Heart right ventricle (tissue), 16 donors: ENCODE results near the gene DCLK1. TPM values are rescaled to one million over a fixed set of nuclear protein-coding genes. Genes with fewer than 3 reads are reported as not detected.

Experiments used
- ATAC-seq, 8 donors: fragments of 200-7000 bp; cut with Tn5 transposase; one replicate each; pipeline ENCODE4 v1.9.1; 2020; ENCODE audit warnings: mild to moderate bottlenecking in 8 of 8, moderate library complexity in 8 of 8, moderate number of reproducible peaks in 1 of 8
- DNase-seq, 2 donors: peaks; one replicate each; pipeline ENCODE4 v3.0.0-alpha.2; 2020
- H3K27ac ChIP-seq, 10 donors: fragments of 200-600 bp; sonication (generic) in 2 of 10; one replicate each; pipeline versions ENCODE4 v1.5.0 to v1.8.0; 2020 to 2022; ENCODE audit warnings: mild to moderate bottlenecking in 3 of 10
- H3K27me3 ChIP-seq, 7 donors: fragments of 200-600 bp; one replicate each; pipeline ENCODE4 v1.8.0; 2021 to 2022; ENCODE audit warnings: mild to moderate bottlenecking in 2 of 7
- H3K36me3 ChIP-seq, 9 donors: fragments of 200-600 bp; sonication (generic) in 1 of 9; one replicate each; pipeline versions ENCODE4 v1.5.0 to v1.8.0; 2020 to 2022; ENCODE audit warnings: mild to moderate bottlenecking in 2 of 9
- H3K4me1 ChIP-seq, 9 donors: fragments of 200-600 bp; sonication (generic) in 1 of 9; one replicate each; pipeline versions ENCODE4 v1.5.0 to v1.8.0; 2020 to 2022; ENCODE audit warnings: mild to moderate bottlenecking in 4 of 9
- H3K4me3 ChIP-seq, 10 donors: fragments of 200-600 bp; sonication (generic) in 2 of 10; one replicate each; pipeline versions ENCODE4 v1.5.0 to v1.8.0; 2020 to 2022; ENCODE audit warnings: mild to moderate bottlenecking in 7 of 10, moderate library complexity in 2 of 10
- H3K9me3 ChIP-seq, 11 donors: fragments of 200-600 bp in 10 of 11; sonication (generic) in 2 of 11; one replicate each; pipeline versions ENCODE4 v1.5.0 to v1.8.0; 2013 to 2022; ENCODE audit warnings: mild to moderate bottlenecking in 2 of 11, control low read depth in 1 of 11, moderate library complexity in 1 of 11
- WGBS, 2 donors: extraction: QIAGEN DNeasy Blood & Tissue Kit; methylation state at CpG; one replicate each; pipeline ENCODE4 v1.1.7; 2013; ENCODE audit warnings: inconsistent platforms in 1 of 2; 5-methylcytosine and 5-hydroxymethylcytosine counted together
- intact Hi-C, 10 donors: fragments of 100-400 bp; cut with DNase I; formaldehyde crosslinking; loops; one replicate each; pipeline versions ENCODE4 v1.11.1 to v1.14.2; 2022
- polyA plus RNA-seq, 2 donors: library from polyadenylated mRNA; stranded (reverse); fragments of 200-250 nt; gene quantifications; one replicate each; pipeline ENCODE4 v1.2.3, GENCODE V29; 2013
- total RNA-seq, 10 donors: library from RNA; stranded (reverse); fragmentation: NEBNext Ultra II Directional in 3 of 10; extraction: Animal tissue kit (Norgen Biotek cat#: 25700) in 3 of 10; gene quantifications; one replicate each; pipeline versions ENCODE4 v1.2.1 to v1.2.4, GENCODE V29; 2021 to 2023
- TF ChIP-seq, protein P1 (sequence below), 9 donors: fragments of 200-600 bp; sonication (generic) in 2 of 9; IDR thresholded peaks; one replicate each; pipeline versions ENCODE4 v1.5.0 to v1.8.0; 2021 to 2022; ENCODE audit warnings: antibody characterized with exemption in 9 of 9, mild to moderate bottlenecking in 5 of 9, moderate library complexity in 1 of 9
- donor health status: Arrhythmogenic right ventricular cardiomyopathy.
- donor health status: ischemic (EF 13 %, LVEDD 7.1; RV severe dilation, severe dysfunction).
- donor health status: healthy with polysubstance abuse.
- donor health status: DM: no; HTN: yes; CAD: no.
- donor health status: DM: no; HTN: no; CAD: no.
- donor health status: ischemic (EF 25% LVEDD 6.9; RV normal size, moderate dysfunction).
- donor health status: ischemic (EF 25% LVEDD 5.7; RV mildly dilated, moderate dysfunction).
- donor health status: healthy.
- donor health status: DM: yes; HTN: yes; CAD: no.
- donor health status: Ischemic cardiomyopathy.
- donor health status: ischemic (EF 35%, LVEDD 5.7; RV mildly dilated, moderate dysfunction).
- donor health status: nonischemic (EF 11% LVEDD 7.7; RV severe dilation, severe dysfunction).
- donor health status: DM: yes; HTN: yes; CAD: no.
- donor health status: PGD.
- donor health status: ischemic (EF 29% LVEDD 5.4; RV normal size, mild dysfunction).
- donor health status: nonischemic (EF 23%, LVEDD 6.1; RV moderate dilation, normal function).

DCLK1 gene
- total and polyA plus RNA-seq, 12 donors = 3.4 to 16.9 (median 9.1) TPM

DNA sequence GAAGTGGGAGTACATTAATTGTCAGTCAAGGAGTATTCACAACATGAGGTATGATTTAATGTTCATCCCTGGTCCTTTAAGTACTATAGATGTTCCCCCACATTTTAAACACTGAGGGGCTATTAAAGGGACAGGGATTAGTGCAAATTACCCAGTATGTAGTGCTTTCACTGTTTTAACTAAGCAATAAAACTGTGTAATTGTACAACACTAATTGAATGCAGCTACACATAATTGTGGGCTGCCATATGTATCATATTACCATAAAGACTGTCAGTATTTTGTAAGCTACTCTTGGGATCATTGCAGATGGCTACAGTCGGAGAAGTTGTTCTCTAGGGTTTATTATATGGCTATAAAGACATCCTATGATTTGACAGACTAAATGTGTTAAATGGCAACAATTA, 316.6 kb downstream of the DCLK1 start:
- Histone ChIP-seq H3K4me1 (peaks cover 0 to 3% (median 0%) of the 10 kb centered on the region in 9 donors), H3K27me3 (no peaks in the 10 kb centered on the region), H3K9me3 (no peaks in the 10 kb centered on the region), H3K36me3 (peaks cover 0 to 7% (median 0%) of the 10 kb centered on the region in 9 donors), H3K27ac (no peak overlapping the region), H3K4me3 (no peak overlapping the region)
- no peak for DNase-seq
- ATAC-seq = no peak
- intact Hi-C loops = loop anchor here in 8 of 10 donors (5.0 to 10.0 kb wide), 4 partner anchors 130 to 600 kb away; no protein-coding TSS in a partner anchor
- 78 to 83% methylated on average over 1 of the region's 1 CpG for WGBS, 2 donors
- TF ChIP-seq, protein P1, sequence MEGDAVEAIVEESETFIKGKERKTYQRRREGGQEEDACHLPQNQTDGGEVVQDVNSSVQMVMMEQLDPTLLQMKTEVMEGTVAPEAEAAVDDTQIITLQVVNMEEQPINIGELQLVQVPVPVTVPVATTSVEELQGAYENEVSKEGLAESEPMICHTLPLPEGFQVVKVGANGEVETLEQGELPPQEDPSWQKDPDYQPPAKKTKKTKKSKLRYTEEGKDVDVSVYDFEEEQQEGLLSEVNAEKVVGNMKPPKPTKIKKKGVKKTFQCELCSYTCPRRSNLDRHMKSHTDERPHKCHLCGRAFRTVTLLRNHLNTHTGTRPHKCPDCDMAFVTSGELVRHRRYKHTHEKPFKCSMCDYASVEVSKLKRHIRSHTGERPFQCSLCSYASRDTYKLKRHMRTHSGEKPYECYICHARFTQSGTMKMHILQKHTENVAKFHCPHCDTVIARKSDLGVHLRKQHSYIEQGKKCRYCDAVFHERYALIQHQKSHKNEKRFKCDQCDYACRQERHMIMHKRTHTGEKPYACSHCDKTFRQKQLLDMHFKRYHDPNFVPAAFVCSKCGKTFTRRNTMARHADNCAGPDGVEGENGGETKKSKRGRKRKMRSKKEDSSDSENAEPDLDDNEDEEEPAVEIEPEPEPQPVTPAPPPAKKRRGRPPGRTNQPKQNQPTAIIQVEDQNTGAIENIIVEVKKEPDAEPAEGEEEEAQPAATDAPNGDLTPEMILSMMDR (IDR thresholded peaks at IDR 0.05) = no peak

DNA sequence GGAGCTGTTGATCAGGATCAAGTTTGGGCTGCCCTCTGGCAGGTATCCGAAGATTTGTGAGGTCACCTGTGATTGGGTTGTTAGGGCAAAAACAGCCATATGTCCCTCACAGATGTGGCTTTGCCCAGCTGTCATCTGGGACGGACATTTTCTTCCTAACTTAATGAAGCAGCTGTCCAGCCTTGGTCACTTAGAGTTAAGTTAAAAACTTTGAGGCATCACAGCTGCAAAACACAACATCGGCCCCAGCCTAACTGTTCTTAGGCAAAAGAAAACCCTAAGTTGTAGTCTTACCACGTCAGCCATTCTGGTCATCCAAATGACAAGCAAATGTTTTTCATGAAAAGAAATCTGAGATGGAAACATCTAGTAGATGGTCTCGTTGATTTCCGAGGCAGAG, 318.4 kb downstream of the DCLK1 start:
- TF ChIP-seq, protein P1 (IDR thresholded peaks at IDR 0.05) = no peak
- H3K9me3 ChIP-seq = no peaks in the 10 kb centered on the region
- intact Hi-C loops = loop anchor here in 4 of 10 donors (10.0 kb wide), 3 partner anchors 132 to 598 kb away; no protein-coding TSS in a partner anchor
- ATAC-seq (peak in 2 of 8 donors; percentile 47 to 56), DNase-seq (no peak)
- H3K27ac ChIP-seq = no peak overlapping the region
- no peaks in the 10 kb centered on the region for H3K4me1 ChIP-seq
- H3K4me3 ChIP-seq = no peak overlapping the region
- H3K27me3 ChIP-seq = no peaks in the 10 kb centered on the region
- H3K36me3 ChIP-seq = peaks cover 0 to 7% (median 0%) of the 10 kb centered on the region in 9 donors
- WGBS, 2 donors = 67 to 70% methylated on average over 6 of the region's 6 CpGs

DNA sequence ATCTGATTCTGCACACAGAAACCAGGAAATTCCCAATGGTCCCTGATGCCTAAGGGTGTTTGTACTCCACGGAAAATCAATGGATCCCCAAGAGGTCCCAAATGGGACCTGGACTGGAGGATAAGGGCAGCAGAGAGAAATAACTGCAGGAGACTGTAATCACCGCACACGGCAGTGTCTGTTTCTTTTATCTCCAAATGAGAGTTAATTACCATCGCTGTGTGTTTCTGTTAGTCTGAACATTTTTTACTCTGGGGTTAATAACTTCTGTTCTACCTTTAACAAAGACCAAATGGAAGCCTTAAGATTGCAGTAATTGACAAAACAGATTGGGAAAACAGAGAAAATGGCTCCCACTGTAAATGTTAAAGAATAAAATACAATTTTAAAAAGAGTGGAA, 320.9 kb downstream of the DCLK1 start:
- H3K27me3 ChIP-seq = no peaks in the 10 kb centered on the region
- TF ChIP-seq, protein P1 (IDR thresholded peaks at IDR 0.05) = no peak
- DNase-seq (no peak), ATAC-seq (no peak)
- WGBS, 2 donors = 83 to 90% methylated on average over 4 of the region's 4 CpGs
- intact Hi-C loops = loop anchor here in 4 of 10 donors (10.0 kb wide), 3 partner anchors 134 to 596 kb away; no protein-coding TSS in a partner anchor
- peaks cover 0 to 7% (median 0%) of the 10 kb centered on the region in 9 donors for H3K36me3 ChIP-seq
- no peak overlapping the region for H3K4me3 ChIP-seq
- H3K9me3 ChIP-seq = no peaks in the 10 kb centered on the region
- no peaks in the 10 kb centered on the region for H3K4me1 ChIP-seq
- no peak overlapping the region for H3K27ac ChIP-seq

DNA sequence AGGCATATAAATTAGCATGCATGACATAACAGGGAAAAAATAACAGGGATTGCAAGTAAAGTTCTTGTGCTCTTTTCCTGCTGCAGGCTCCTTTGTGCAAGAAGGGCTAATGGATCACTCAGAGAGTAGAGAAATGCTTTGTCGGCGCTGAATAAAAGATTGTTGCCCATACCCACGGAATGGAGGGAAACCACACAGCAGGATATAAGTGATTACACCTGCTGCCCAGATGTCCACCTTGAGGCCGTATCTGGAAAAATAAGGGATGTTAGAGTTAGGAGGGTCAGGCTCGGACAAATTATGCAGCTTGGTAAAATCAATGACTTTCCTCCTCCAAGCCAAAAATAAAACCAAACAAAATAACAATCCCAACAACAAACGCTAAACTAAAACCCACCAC, 322.3 kb downstream of the DCLK1 start:
- no peaks in the 10 kb centered on the region for H3K9me3 ChIP-seq
- H3K4me3 ChIP-seq = no peak overlapping the region
- peaks cover 0 to 7% (median 0%) of the 10 kb centered on the region in 9 donors for H3K36me3 ChIP-seq
- no peaks in the 10 kb centered on the region for H3K27me3 ChIP-seq
- DNase-seq (no peak), ATAC-seq (no peak)
- no peaks in the 10 kb centered on the region for H3K4me1 ChIP-seq
- intact Hi-C loops = no loop called here
- TF ChIP-seq, protein P1 (IDR thresholded peaks at IDR 0.05) = no peak
- 89 to 91% methylated on average over 6 of the region's 6 CpGs for WGBS, 2 donors
- no peak overlapping the region for H3K27ac ChIP-seq
